Endodermal cell (in vitro differentiated cells): Measurements from ENCODE around the gene SLC4A5. TPM values are rescaled to one million over a fixed set of nuclear protein-coding genes. Genes with fewer than 3 reads are reported as not detected.

ENCODE experiments used
- DNase-seq: peaks from one replicate; pipeline ENCODE4 v3.0.0-alpha.2; 2017
- H3K27ac ChIP-seq: 2 replicates; pipeline ENCODE4 v1.5.1; 2013; ENCODE audit warnings: mild to moderate bottlenecking, low read depth, low read length, moderate library complexity
- H3K27me3 ChIP-seq: 2 replicates; pipeline ENCODE4 v1.6.1; 2013; ENCODE audit warnings: mild to moderate bottlenecking, low read length, moderate library complexity; ENCODE audit not compliant: insufficient read depth, control insufficient read depth, poor library complexity, severe bottlenecking
- H3K36me3 ChIP-seq: 2 replicates; pipeline ENCODE4 v1.7.0; 2013; ENCODE audit warnings: mild to moderate bottlenecking, low read length, moderate library complexity; ENCODE audit not compliant: control insufficient read depth, insufficient read depth
- H3K4me1 ChIP-seq: one replicate; pipeline ENCODE4 v1.7.0; 2013; ENCODE audit warnings: low read length; ENCODE audit not compliant: control insufficient read depth, insufficient read depth
- H3K4me3 ChIP-seq: 2 replicates; pipeline ENCODE4 v1.5.1; 2013; ENCODE audit warnings: mild to moderate bottlenecking, low read length, moderate library complexity
- H3K9ac ChIP-seq: 2 replicates; pipeline ENCODE4 v1.6.1; 2013; ENCODE audit warnings: mild to moderate bottlenecking, low read length, moderate library complexity; ENCODE audit not compliant: poor library complexity, severe bottlenecking; ENCODE audit errors: extremely low read depth
- H3K9me3 ChIP-seq: 2 replicates; pipeline ENCODE4 v1.6.1; 2013; ENCODE audit warnings: mild to moderate bottlenecking, low read length, moderate library complexity; ENCODE audit not compliant: control insufficient read depth
- H3K27ac Mint-ChIP-seq: 2 replicates; pipeline ENCODE4 v1.8.0; 2020; ENCODE audit warnings: mixed read lengths
- H3K27me3 Mint-ChIP-seq: 2 replicates; pipeline ENCODE4 v1.8.0; 2021; ENCODE audit warnings: mild to moderate bottlenecking, mixed read lengths; ENCODE audit not compliant: insufficient read depth
- H3K36me3 Mint-ChIP-seq: 2 replicates; pipeline ENCODE4 v1.8.0; 2020; ENCODE audit warnings: low read depth, mixed read lengths
- H3K4me1 Mint-ChIP-seq: 2 replicates; pipeline ENCODE4 v1.8.0; 2020; ENCODE audit warnings: mixed read lengths
- H3K4me3 Mint-ChIP-seq: 2 replicates; pipeline ENCODE4 v1.8.0; 2020; ENCODE audit warnings: mild to moderate bottlenecking, moderate library complexity, mixed read lengths
- H3K9me3 Mint-ChIP-seq: 2 replicates; pipeline ENCODE4 v1.8.0; 2020; ENCODE audit warnings: mild to moderate bottlenecking, mixed read lengths
- CTCF ChIP-seq: fragments of 200-600 bp; sonication (generic); conservative IDR thresholded peaks from 2 replicates; pipeline ENCODE4 v1.5.0; 2021; ENCODE audit warnings: antibody characterized with exemption, mild to moderate bottlenecking
- WGBS, 2 experiments: methylation state at CpG; one replicate each; pipeline versions ENCODE4 v1.1.5 to v1.1.7; 2013; ENCODE audit warnings: missing lambda C conversion rate in 2 of 2, mixed read lengths in 1 of 2; ENCODE audit not compliant: insufficient coverage in 1 of 2, insufficient read length in 1 of 2; 5-methylcytosine and 5-hydroxymethylcytosine counted together
- total RNA-seq, 2 donors: library from RNA; stranded (reverse); fragmentation: NEBNext Ultra II Directional in 1 of 2; extraction: Animal tissue kit (Norgen Biotek cat#: 25700) in 1 of 2; gene quantifications; 2 replicates in 1 of 2; 3 replicates in 1 of 2; pipeline ENCODE4 v1.2.1, GENCODE V29; 2021

SLC4A5 gene
- total RNA-seq, 2 donors from 2014 or later, result 2.5 to 3.7 TPM

GRCh38 chr2:74222300-74222650, 120.9 kb downstream of the SLC4A5 start:
- Mint-ChIP-seq H3K9me3 (no peaks in the 10 kb centered on the region), H3K36me3 (peaks cover 23% of the 10 kb centered on the region), H3K4me3 (no peak overlapping the region), H3K4me1 (no peaks in the 10 kb centered on the region), H3K27ac (no peak overlapping the region), H3K27me3 (no peaks in the 10 kb centered on the region)
- H3K27me3 ChIP-seq, result no peaks in the 10 kb centered on the region
- no peak overlapping the region for H3K9ac ChIP-seq
- no peak overlapping the region for H3K4me3 ChIP-seq
- peaks cover 37% of the 10 kb centered on the region for H3K36me3 ChIP-seq
- no peak overlapping the region for H3K27ac ChIP-seq
- TF ChIP-seq CTCF, result no peak
- no peaks in the 10 kb centered on the region for H3K4me1 ChIP-seq
- WGBS, 2 experiments, result 93 to 98% methylated on average over 6 of the region's 6 CpGs
- no peaks in the 10 kb centered on the region for H3K9me3 ChIP-seq
- peak; percentile 52 for DNase-seq

- Histone ChIP-seq H3K9ac (no peak overlapping the region), H3K27me3 (no peaks in the 10 kb centered on the region), H3K4me1 (no peaks in the 10 kb centered on the region), H3K9me3 (no peaks in the 10 kb centered on the region), H3K4me3 (no peak overlapping the region), H3K27ac (no peak overlapping the region), H3K36me3 (peaks cover 43% of the 10 kb centered on the region)
- 95 to 100% methylated on average over 5 to 6 of the region's 6 CpGs for WGBS, 2 experiments
- no peaks in the 10 kb centered on the region for H3K27me3 Mint-ChIP-seq
- peaks cover 26% of the 10 kb centered on the region for H3K36me3 Mint-ChIP-seq
- DNase-seq, result peak; percentile 54
- H3K9me3 Mint-ChIP-seq, result no peaks in the 10 kb centered on the region
- no peak overlapping the region for H3K4me3 Mint-ChIP-seq
- H3K4me1 Mint-ChIP-seq, result no peaks in the 10 kb centered on the region
- H3K27ac Mint-ChIP-seq, result no peak overlapping the region
- TF ChIP-seq CTCF, result no peak
These were observed 121.5 kb downstream of the SLC4A5 start for GRCh38 chr2:74221604-74222299.

GRCh38 chr2:74221091-74221490, 122.1 kb downstream of the SLC4A5 start:
- no peak for TF ChIP-seq CTCF
- H3K27me3 ChIP-seq, result no peaks in the 10 kb centered on the region
- DNase-seq, result peak; percentile 49
- Mint-ChIP-seq H3K36me3 (peaks cover 31% of the 10 kb centered on the region), H3K4me1 (no peaks in the 10 kb centered on the region), H3K27ac (no peak overlapping the region), H3K4me3 (no peak overlapping the region), H3K27me3 (no peaks in the 10 kb centered on the region), H3K9me3 (no peaks in the 10 kb centered on the region)
- H3K9ac ChIP-seq, result no peak overlapping the region
- H3K4me3 ChIP-seq, result no peak overlapping the region
- H3K9me3 ChIP-seq, result no peaks in the 10 kb centered on the region
- 96% methylated on average over 3 to 6 of the region's 6 CpGs for WGBS, 2 experiments
- H3K4me1 ChIP-seq, result no peaks in the 10 kb centered on the region
- no peak overlapping the region for H3K27ac ChIP-seq
- peaks cover 49% of the 10 kb centered on the region for H3K36me3 ChIP-seq
